Measurements from ENCODE around the gene ATXN7.

Gene ATXN7

DNA sequence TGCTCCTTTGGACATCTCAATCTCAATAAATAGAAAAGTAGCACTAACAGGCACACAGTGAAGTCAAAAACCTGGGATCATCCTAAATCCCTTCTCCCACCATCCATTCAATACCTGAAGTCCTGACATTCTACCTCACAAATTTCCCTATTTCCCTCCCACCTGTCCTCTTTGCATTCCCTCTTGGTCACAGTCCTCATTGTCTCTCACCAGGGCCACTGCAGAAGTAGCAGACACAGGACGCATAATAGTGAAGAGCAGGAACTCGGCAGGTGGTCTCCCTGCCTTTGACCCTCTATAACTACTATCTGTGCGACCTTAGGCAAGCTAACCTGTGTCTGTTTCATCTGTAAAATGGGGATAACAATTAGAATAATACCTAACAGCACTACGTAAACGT lies 2.4 kb upstream of the ATXN7 start:
- intact Hi-C loops (cut with DNase I) = loop anchor here (2.0 kb wide), 1 partner anchor 49 kb away; no protein-coding TSS in a partner anchor

DNA sequence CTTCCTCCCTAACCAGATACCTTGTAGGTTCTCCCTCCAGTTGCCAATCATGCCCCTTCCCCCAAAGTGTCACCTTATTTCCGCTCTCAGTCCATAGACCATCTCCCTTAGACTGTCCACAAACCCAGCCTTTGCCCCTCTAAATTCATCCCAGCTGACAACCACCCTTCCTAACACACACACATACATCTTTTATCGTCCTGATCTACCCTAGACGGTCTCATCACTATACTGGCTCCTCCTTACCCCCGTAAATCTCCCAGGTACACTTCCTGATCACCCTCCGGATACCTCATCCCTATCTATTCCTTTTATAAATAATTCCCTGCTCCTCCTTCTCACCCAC lies 890 bp upstream of the ATXN7 start:
- intact Hi-C loops (cut with DNase I) = no loop called here

More for the DNA sequence above, 2.4 kb upstream of the ATXN7 start:
- DNase-seq = no peak

DNA sequence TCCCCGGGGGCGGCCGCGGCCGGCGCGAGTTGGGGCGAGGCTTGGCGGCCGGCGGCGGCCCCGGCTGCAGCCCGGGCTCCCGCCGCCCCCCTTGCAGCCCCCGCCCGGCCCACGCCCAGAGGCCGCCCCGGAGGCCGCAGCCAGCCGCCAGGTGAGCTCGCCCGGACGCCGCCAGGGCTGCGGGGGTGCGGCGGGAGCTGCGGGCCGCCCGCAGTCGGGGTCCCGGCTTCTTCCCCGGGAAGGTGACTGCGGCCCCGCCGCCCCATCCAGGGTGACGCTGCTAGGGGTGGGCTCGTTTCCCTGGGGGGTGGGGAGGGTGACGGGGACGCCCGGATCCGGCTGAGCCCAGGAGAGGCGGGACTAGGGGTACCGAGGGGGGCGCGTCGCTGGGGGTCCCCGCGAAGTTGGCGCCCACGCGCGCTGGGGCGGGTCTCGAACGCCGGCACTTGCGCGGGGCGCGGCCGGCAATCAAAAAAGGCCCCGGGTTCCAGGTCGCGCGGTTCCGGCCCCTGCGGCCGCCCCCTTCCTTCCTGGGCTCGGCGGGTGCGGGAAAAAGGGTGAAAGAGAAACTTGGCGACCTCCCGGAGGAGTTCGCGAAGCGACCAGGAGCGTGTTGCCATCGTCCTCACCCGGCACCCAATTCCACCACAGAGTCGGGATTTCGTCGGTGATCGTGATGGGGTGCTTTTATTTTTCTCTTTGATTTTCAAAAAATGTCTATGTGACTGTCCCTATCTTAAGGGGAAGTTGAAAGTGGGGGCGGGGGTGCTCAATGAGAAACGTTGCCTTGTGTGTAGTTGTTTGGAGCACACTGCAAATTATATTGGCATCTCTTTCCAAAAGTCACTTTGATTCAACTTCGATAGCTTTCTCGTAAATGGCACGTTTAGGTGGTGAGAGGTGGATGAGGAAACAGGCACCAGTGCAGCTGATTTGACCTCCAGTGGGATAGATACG lies 619 bp downstream of the ATXN7 start:
- DNase-seq = peak in 6 of 10 donors; percentile 11 to 73 (median 27)
- intact Hi-C loops (cut with DNase I) = loop anchor here (1.0 kb wide), 1 partner anchor 48 kb away; the partner anchor contains the start of gene SCAANT1

More for the DNA sequence above, 890 bp upstream of the ATXN7 start:
- no peak for DNase-seq

DNA sequence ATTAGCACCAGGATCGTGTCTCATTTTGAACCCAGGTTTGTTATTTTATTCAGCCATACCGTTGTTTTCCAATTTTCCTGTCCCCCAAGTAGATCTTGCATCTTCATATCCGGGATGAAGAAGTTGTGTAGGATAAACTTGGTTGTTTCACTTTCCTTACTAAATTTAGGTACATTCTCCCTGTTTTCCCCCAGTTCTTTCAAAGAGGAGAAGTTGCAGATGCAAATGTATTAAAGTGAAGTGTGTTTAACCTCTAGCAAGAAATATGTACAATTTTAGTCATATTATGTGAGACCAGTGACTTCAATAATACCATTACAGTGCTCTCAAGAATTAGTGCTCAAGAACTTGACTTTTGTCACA lies 1.3 kb downstream of the ATXN7 start:
- intact Hi-C loops (cut with DNase I) = loop anchor here (1.0 kb wide), 1 partner anchor 47 kb away; the partner anchor contains the start of gene SCAANT1
- no peak for DNase-seq

DNA sequence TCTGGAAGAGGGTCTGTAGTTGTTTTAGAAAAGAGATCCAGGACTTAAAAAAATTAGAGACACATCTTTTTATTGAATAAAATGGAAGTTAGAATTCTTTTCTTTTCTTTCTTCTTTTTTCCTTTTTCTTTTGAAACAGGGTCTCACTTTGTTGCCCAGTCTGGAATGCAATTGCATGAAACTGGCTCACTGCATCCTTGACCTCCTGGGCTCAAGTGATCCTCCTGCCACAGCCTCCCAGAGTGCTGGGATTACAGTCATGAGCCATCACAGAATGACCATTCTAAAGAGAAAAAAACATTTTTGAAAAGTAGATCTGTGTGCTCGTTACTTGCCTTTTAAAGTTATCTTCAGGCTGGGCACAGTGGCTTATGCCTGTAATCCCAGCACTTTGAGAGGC lies 3.6 kb downstream of the ATXN7 start:
- intact Hi-C loops (cut with DNase I) = no loop called here
- DNase-seq = no peak

DNA sequence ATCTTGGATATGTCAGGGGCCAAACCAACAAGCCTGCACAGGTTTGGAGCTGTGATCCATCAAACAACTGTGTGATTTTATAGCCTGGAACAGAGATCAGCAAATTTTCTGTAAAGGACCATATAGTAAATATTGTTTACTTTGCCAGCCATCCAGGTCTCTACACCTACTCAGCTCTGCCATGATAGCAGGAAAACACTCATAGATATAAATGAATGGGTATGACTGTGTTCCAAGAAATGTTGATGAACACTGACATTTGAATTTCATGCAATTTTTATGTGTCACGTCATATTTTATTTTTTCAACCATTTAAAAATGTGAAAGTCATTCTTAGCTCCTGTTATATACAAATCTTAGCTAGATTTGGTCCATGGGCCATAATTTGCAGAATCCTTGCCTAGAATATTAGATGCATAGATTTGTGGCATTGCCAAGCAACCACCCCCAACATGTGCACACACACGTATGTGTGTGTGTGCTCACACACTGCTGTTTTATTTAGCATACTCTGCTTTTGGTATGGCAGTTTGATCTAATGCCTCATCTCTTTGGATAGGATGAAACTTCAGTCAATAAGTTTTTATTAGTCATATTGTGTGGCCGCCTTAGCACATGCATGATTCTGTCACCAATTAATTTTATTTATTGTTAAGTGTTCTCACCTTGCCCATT lies 6.4 kb downstream of the ATXN7 start:
- DNase-seq = no peak
- intact Hi-C loops (cut with DNase I) = no loop called here

DNA sequence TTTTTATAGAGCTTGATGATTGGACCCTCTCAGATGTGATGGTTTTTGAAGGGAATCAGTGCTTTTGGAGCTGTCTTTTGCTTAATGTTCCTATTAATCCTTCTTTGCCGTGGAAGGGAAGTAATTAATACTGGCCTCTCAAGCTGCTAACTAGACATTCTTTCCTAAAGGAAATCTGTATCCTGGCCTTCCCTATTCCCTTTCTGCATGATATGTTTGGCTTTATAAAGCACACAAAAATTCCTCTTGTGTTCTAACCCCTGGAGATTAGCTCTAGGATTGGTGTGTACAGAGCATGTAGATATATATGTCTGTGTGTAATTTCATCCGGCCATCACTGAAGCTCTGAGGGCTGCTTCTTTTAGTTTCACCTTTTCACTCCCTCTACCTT lies 6.9 kb downstream of the ATXN7 start:
- DNase-seq = no peak
- intact Hi-C loops (cut with DNase I) = no loop called here

DNA sequence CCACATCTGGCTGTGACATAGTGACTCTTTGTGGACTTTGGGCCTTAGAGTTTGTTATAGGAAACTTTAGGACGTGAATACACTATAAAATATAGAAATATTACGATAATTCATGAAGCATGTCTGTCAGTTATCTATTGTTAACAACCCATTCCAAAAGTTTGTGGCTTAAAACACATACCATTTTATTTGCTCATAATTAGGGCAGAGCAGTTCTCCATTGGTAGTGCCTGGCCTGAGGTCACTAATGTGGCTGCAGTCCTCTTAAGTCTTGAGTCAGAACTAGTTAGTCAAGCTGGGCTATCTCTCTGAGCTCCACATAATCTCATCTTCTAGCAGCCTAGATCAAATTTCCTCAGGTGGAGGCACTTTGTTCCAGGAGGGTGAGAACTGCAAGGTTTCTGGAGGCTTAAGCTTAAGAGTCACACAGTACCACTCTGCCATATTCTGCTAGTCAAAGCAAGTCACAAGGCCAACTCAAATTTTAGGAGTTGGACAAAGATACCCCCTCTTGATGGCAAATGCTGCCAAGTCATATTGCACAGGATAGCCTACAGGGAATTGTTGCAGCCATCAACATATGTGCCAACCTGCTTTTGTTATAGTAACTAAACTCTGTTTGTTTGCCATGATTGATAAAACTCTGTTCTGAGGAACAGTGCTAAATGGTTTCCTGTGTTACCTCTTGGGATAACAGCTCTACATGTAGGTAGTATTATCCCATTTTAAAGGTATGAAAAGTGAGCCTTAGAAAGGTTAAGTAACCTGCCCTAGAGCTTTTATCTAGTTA lies 8.7 kb downstream of the ATXN7 start:
- intact Hi-C loops (cut with DNase I) = no loop called here
- no peak for DNase-seq

DNA sequence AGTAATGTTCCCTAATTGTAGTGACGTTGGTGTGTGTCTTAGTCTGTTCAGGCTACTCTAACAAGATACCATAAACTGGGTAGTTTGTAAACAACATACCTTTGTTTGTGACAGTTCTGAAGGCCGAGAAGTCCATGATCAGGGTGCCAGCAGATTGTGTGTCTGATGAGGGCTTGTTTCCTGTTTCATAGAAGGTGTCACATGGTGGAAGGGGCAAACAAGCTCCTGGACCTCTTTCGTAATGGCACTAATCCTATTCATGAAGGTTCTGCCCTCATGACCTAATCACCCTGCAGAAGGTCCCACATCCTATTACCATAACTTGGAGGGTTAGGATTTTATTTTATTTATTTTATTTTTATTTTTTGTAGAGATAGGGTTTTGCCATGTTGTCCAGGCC lies 11.1 kb downstream of the ATXN7 start:
- no peak for DNase-seq
- intact Hi-C loops (cut with DNase I) = no loop called here

DNA sequence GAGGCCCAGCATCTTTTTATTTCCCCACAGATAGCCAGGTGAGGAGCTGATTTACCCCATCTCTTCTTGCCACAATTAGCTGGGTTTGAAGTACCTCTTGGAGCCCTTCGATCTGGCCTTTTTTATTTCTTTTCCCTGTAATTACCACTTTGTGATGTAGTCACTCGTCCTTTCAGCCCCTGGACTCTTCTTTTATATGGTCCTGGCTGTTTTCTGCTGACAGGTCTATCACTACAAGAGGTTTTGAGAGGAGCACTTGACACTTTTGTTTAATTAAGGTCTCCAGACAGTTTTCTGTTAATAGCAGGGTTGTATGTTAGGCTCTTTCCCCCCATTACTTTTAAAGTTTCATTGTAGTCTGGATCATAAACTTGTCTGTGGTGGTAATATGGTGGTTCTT lies 11.8 kb downstream of the ATXN7 start:
- intact Hi-C loops (cut with DNase I) = no loop called here
- no peak for DNase-seq

DNA sequence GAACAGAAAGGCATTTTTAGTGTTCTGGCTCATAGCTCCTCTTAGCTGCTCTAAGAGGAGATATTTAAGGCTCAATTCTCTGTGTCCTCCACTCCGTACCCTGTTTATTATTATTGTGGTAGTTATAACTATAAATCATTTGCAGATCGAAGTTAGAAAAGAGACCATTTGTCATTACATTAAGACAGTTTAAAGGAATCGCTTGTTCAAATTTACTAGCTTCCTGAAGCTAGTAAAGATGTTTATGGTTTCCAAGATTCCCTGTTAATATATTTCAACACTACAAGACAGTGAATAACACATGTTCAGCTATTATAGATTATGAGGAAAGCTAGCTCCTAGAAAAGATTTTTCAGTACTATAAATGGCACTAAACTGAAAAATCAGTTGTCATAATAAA lies 12.6 kb downstream of the ATXN7 start:
- no peak for DNase-seq
- intact Hi-C loops (cut with DNase I) = no loop called here

DNA sequence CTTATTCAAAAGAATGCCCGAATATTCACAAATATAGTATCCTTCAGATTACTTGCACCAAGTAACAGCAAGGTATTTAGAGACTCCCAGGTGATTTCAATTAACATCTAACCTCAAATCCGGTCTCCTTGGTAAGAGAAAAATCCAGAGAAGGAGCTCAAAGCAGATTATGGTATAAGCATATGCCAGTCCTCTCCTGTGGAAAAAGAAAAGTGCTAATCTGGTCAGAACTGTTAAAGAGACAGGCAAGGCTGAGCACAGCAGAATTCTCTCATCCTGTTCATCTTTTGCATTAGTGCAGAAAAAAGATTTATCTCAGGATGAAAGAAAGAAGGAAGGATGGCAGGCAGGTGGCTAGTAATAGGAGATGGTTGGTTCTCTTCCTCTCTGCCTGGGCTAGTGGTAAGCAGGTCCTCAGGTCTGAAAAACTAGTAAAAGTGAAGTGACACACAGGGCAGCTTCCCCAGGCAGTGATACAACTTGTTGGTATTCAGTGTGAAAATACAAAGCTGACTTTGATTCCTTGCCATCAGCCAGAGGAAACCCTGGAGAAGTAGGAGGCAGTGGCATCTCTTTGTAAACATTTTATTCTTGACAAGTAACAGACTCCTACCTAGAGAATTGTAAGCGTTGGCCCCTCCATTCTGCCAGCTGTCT lies 14.2 kb downstream of the ATXN7 start:
- intact Hi-C loops (cut with DNase I) = no loop called here

DNA sequence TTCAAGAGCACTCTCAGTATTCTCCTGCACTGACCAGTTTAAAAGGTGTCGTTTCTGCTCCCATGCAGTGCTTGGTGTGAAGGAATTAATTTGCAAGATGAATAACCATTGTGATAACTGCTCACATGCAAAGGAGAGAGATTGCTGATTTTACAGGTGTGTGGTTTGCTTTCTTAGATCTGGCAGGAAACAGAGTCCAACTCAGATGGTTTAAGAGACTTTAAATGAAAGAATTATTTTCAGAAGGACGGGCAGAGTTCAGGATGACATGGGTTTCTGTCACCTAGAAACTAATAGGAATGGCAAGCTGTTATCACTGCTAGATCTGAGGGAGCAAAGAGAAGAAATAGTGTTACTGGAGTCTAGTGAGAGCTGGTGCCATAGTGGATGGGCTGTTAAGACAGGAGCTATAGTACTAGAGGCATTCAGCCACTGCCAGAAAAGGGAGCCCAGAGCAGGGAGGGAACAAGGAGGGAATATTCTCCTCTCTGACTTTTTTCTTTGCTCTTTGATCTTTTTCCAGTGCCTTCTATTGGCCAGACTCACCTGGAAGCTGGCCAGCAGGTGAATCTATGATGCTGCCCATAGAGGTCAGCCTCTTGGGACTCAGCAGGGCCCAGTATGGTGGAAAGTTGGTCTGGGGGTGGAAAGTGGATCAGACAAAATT lies 14.9 kb downstream of the ATXN7 start:
- DNase-seq = no peak
- intact Hi-C loops (cut with DNase I) = no loop called here

More for the DNA sequence above, 14.2 kb downstream of the ATXN7 start:
- no peak for DNase-seq

DNA sequence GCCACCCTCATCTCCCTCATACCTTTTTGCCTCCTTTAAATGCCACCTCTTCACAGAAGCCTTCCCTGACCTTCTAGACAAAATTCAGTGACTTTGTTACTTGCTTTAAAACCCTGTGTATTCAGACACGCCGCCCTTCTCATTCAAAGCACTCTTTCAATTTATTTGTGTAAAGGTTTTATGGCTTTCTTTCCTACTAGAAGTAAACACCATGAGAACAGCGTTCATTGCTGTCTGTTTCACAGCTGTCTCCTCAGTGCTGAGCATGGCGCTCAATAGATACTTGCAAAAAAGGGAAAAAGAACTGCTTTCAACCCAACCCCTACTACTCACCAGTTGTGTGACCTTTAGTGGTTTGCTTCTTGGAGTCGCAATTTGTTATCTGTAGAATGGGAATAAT lies 17.0 kb downstream of the ATXN7 start:
- no peak for DNase-seq
- intact Hi-C loops (cut with DNase I) = no loop called here

DNA sequence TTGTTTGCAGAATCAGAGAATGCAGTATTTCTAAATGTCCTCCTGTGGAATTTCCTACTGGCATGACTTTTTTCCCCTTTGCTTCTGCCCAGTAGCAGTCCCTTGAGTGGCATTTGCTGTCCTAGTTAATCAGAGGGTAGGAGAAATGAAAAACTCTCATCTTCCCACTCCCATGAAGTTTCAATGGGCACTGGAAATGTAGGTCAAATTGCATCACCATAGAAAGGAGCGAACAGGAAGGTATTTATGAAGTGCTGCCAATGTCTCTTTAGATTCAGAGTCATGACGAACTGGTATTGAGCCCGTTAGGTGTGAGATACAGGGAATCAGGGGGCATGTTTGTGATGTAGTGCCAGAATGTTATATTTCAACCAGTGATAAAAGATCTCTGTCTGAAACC lies 23.2 kb downstream of the ATXN7 start:
- no peak for DNase-seq
- intact Hi-C loops (cut with DNase I) = no loop called here

DNA sequence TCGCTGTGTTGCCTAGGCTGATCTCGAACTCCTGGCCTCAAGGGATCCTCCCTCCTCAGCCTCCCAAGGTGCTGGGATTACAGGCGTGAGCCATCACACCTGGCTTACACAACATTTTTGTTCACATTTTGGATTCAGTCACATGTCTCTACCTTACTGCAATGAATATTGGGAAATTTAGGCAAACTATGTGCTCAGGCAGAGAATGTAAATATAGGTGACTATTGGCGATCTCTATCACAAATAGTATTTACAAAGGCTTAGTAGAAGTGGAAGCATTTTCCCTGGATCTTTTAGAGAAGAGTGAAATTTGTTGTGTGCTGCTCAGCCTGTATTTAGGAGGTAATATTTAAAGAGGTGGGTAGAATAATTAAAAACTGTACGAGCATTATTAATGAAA lies 27.9 kb downstream of the ATXN7 start:
- intact Hi-C loops (cut with DNase I) = no loop called here
- DNase-seq = no peak

DNA sequence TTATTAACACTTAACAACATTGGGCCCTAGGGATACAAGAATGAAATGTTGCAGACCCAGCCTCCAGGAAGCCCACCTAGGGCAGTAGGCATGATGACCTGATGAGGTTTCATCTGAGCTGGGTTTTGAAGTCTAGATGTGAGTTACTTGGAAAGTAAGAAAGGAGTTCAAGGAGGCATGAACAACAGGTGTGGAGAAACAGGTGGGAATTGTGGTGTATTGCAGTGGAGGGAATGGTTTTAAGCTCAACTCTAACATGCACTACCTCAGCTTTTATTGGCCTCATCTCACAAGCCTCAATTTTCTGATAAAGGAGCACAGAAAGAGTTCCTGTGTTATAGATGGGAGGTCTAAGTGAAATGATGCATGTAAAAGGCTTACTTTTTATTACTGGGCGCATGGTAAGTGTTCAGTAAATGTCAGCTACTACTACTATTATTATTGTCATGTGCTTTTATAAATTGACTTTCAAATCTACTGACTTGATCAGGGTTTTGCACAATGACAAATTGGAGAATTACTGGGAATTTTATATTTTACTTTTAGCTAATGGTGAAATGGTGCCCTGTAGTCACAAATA lies 29.2 kb downstream of the ATXN7 start:
- intact Hi-C loops (cut with DNase I) = no loop called here
- no peak for DNase-seq

DNA sequence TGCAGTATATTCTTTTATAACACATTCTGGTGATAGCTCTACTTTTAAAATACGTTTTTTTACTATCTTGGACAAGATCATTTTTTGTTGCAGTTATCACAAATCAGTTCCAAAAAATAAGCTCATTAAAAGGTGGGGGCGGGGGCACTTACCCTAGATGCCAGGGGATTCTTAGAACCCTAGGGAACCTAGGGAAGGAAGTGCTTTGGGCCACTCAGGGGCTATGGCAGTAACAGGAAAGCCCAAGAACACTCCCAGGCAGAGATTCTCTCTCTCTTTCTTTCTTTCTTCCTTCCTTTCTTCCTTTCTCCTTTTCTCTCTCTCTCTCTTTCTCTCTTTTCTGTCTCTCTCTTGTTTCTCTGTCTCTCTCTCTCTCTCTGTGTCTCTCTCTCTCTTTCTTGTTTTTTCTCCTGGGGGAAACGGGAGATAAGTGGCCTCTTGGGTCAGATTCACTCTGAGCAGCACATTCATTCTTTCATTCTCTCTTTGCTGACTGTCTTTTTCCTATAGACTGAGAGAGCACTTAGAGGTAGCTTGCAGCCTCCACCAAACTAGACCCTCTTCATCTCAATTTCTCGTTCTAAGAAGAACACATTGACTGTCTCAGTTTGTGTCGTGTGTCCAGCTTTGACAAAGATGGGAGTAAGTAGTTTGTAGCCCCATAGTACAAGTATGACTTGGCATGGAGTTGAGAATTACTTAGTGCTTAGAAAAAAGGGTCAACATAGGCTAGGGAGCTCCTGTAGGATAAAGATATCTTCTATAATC lies 31.9 kb downstream of the ATXN7 start:
- intact Hi-C loops (cut with DNase I) = no loop called here
- DNase-seq = no peak
